Measurements from ENCODE around the gene SYTL2. TPM values are rescaled to one million over a fixed set of nuclear protein-coding genes. Genes with fewer than 3 reads are reported as not detected.

SYTL2 gene
- polyA plus RNA-seq, 1 of the 3 experiments (the other 2 are of a cell fraction), result 36.0 TPM

GRCh38 chr11:85759915-85760314 is 51.0 kb downstream of the SYTL2 start (continued):
- TF ChIP-seq SMC3 (IDR thresholded peaks at IDR 0.05; ENCODE audit: low read depth, low read length) (no peak), PBX3 (IDR thresholded peaks at IDR 0.05) (peak; percentile 57), TCF12 (IDR thresholded peaks at IDR 0.05) (peak; percentile 75), POLR2AphosphoS5 (IDR thresholded peaks at IDR 0.05; ENCODE audit: low read depth, low read length) (peak; percentile 27; the same call in 1 of the 2 replicates), RFX5 (IDR thresholded peaks at IDR 0.05; ENCODE audit: low read length) (no peak), RXRA (IDR thresholded peaks at IDR 0.05; ENCODE audit: borderline replicate concordance, low read depth) (no peak), GABPA (IDR thresholded peaks at IDR 0.05; ENCODE audit: low read depth) (no peak), NRF1 (IDR thresholded peaks at IDR 0.05; ENCODE audit: low read depth, low read length) (no peak), RAD21 (IDR thresholded peaks at IDR 0.05; ENCODE audit: low read length) (no peak), JUND (IDR thresholded peaks at IDR 0.05) (peak; percentile 49; the same call in 1 of the 2 replicates), FOXJ3 (CRISPR knock-in tag; IDR thresholded peaks at IDR 0.05) (no peak), REST (IDR thresholded peaks at IDR 0.05; ENCODE audit: low read depth, low read length) (no peak), YY1 (IDR thresholded peaks at IDR 0.05; ENCODE audit: low read depth) (no peak), ELF1 (IDR thresholded peaks at IDR 0.05) (no peak), CTCF (IDR thresholded peaks at IDR 0.05) (no peak), CHD2 (IDR thresholded peaks at IDR 0.05; ENCODE audit: low read length, partially characterized antibody) (no peak), TAF1 (IDR thresholded peaks at IDR 0.05; ENCODE audit: borderline replicate concordance, low read depth, low read length) (no peak), MAX (IDR thresholded peaks at IDR 0.05; ENCODE audit: low read depth) (peak; percentile 79), RCOR1 (IDR thresholded peaks at IDR 0.05; ENCODE audit: low read length) (no peak)

Measured in SK-N-SH (cell line).